GM23338 (cell line): ENCODE measurements around the gene GPRC5B.

ENCODE experiments used
- CTCF ChIP-seq, 2 experiments: fragments of 200-600 bp in 1 of 2; sonication (generic) in 1 of 2; conservative IDR thresholded peaks; 2 replicates each; pipeline versions ENCODE4 v1.5.1 to v1.6.1; 2016 to 2017; ENCODE audit warnings: antibody characterized with exemption in 2 of 2, low read depth in 2 of 2, mild to moderate bottlenecking in 2 of 2, moderate library complexity in 1 of 2
- EZH2 ChIP-seq: fragments of 200-600 bp; sonication (generic); IDR thresholded peaks from one replicate; pipeline ENCODE4 v1.8.0; 2017; ENCODE audit warnings: antibody characterized with exemption, mild to moderate bottlenecking, low read depth; ENCODE audit not compliant: unreplicated experiment
- EZH2phosphoT487 ChIP-seq: fragments of 200-600 bp; sonication (generic); IDR thresholded peaks from one replicate; pipeline ENCODE4 v1.8.1; 2018; ENCODE audit warnings: antibody characterized with exemption; ENCODE audit not compliant: unreplicated experiment
- TF ChIP-seq, protein P1 (sequence below): IDR thresholded peaks from one replicate; pipeline ENCODE4 v1.6.1; 2018; ENCODE audit warnings: antibody characterized with exemption; ENCODE audit not compliant: unreplicated experiment

DNA sequence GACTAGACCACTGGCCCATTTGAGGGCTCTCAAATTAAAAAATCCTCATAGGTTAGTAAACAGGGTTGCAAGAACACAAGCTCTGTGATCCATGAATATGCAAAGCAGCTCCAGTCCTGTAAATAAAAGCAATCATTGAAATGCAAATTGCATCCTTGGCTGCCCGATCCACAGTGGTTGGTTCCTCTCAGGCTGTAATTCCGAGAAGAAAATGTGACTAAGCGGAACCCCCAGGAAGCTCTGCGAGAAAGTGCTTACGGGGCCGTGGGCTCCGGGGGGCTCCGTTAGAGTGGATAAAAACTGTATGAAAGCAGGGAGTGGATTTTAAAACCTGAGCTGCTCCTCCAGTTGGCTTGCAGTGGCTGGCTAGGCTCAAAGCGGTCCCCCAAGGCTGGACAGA, 2.5 kb downstream of the GPRC5B start:
- TF ChIP-seq EZH2 (no peak), CTCF (conservative IDR thresholded peaks at IDR 0.05; ENCODE audit: low read depth in 2 of 2) (no peak), EZH2phosphoT487 (no peak)
- TF ChIP-seq, protein P1, sequence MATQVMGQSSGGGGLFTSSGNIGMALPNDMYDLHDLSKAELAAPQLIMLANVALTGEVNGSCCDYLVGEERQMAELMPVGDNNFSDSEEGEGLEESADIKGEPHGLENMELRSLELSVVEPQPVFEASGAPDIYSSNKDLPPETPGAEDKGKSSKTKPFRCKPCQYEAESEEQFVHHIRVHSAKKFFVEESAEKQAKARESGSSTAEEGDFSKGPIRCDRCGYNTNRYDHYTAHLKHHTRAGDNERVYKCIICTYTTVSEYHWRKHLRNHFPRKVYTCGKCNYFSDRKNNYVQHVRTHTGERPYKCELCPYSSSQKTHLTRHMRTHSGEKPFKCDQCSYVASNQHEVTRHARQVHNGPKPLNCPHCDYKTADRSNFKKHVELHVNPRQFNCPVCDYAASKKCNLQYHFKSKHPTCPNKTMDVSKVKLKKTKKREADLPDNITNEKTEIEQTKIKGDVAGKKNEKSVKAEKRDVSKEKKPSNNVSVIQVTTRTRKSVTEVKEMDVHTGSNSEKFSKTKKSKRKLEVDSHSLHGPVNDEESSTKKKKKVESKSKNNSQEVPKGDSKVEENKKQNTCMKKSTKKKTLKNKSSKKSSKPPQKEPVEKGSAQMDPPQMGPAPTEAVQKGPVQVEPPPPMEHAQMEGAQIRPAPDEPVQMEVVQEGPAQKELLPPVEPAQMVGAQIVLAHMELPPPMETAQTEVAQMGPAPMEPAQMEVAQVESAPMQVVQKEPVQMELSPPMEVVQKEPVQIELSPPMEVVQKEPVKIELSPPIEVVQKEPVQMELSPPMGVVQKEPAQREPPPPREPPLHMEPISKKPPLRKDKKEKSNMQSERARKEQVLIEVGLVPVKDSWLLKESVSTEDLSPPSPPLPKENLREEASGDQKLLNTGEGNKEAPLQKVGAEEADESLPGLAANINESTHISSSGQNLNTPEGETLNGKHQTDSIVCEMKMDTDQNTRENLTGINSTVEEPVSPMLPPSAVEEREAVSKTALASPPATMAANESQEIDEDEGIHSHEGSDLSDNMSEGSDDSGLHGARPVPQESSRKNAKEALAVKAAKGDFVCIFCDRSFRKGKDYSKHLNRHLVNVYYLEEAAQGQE = no peak
